SK-MEL-5 (cell line): ENCODE data around the gene FASTK. TPM values are rescaled to one million over a fixed set of nuclear protein-coding genes. Genes with fewer than 3 reads are reported as not detected.
A peak's percentile ranks its signal among the peaks of the same experiment; 100 is the strongest.

Experiments
- DNase-seq: peaks from one replicate; pipeline ENCODE4 v3.0.0-alpha.2; 2016; ENCODE audit warnings: low read depth, low spot score
- in situ Hi-C: cut with HindIII; loops from 2 replicates; pipeline ENCODE4 v1.10.0; 2016; ENCODE audit warnings: low sequenced_read_pairs, high pct_unique_total_duplicates, low pct_unique_long_range_greater_than_20kb
- total RNA-seq: library from RNA; depleted of rRNA; stranded (reverse); fragments of >200 nt; shearing (Covaris generic); gene quantifications from 2 replicates; pipeline ENCODE4 v1.2.3, GENCODE V29; 2014

FASTK gene
- total RNA-seq, 1 experiment from 2014 or later, result 113 TPM

- peak; percentile 65 for DNase-seq
- in situ Hi-C loops, result no loop called here
Measured at GRCh38 chr7:151076863-151077704, 3.5 kb downstream of the FASTK start.

- in situ Hi-C loops, result no loop called here
- DNase-seq, result no peak
Measured at GRCh38 chr7:151075978-151076426, 4.6 kb downstream of the FASTK start.

- no peak for DNase-seq
- in situ Hi-C loops, result no loop called here
Measured at GRCh38 chr7:151075662-151075971, 5.0 kb downstream of the FASTK start.

DNA sequence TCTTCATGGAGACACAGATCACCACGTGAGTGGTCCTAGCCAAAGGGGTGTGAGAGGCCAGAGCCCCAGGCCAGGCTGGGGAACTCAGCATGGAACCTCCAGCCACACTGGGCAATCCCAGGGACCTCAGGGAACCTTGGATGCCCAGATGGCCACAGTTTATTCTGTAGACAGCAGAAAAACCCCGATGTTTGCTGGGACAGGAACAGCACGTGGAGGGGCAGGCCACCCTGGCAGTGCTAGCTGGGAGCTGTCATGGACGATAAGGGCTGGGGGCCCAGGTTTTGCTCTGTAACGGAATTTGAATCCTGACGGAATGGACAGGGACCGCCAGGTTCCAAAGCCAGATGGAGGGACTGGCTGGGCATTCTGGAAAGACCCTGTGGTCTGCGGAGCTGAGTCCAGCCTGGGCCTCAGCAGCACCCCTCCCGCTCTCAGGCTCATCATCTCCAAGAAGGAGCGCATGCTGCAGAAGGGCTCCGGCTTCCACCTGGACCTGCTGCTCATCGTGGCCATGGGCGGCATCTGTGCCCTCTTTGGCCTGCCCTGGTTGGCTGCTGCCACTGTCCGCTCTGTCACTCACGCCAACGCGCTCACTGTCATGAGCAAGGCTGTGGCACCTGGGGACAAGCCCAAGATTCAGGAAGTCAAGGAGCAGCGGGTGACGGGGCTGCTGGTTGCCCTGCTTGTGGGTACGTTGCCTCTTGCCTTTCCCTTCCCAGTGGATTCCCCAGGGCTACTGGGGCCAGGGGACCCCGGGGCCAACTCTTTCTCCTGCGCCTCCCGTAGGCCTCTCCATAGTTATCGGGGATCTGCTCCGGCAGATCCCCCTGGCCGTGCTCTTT lies 5.6 kb downstream of the FASTK start:
- in situ Hi-C loops, result no loop called here
- DNase-seq, result no peak

GRCh38 chr7:151073990-151074389 lies 6.6 kb downstream of the FASTK start:
- DNase-seq, result no peak
- in situ Hi-C loops, result no loop called here

DNA sequence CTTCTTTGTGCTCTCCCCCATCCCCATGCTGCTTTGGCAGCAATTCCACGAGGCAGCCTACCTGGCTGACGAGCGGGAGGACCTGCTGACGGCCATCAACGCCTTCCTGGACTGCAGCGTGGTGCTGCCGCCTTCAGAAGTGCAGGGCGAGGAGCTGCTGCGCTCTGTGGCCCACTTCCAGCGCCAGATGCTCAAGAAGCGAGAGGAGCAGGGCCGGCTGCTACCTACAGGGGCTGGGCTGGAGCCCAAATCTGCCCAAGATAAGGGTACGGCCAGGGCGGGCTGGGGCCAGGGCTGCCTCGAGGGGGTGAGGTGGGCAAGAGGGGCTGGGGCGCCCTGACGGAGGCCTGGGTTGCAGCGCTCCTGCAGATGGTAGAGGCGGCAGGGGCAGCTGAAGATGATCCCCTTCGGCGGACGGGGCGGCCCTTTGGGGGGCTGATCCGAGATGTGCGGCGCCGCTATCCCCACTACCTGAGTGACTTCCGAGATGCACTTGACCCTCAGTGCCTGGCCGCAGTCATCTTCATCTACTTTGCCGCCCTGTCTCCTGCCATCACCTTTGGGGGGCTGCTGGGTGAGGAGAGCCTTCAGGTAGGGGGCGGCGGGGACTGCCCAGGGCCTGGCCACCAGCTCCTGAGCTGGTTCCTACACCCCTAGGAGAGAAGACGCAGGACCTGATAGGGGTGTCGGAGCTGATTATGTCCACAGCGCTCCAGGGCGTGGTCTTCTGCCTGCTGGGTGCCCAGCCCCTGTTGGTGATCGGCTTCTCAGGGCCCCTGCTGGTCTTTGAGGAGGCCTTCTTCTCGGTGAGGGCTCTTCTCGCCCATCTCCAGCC lies 9.4 kb downstream of the FASTK start:
- DNase-seq, result no peak
- in situ Hi-C loops, result no loop called here

DNA sequence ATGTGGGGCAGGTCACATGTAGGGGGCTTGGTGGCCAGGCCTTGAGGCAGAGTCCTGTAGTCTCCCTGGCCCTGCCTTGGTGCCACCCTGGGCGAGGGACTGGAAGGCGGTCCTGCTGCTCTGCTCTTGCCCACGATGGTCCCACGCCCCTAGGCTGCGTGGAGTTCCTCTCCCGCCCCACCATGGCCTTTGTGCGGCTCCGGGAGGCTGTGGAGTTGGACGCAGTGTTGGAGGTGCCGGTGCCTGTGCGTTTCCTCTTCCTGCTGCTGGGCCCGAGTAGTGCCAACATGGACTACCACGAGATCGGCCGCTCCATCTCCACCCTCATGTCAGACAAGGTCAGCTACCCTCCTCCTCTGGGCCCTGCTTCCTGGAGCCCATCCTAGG lies 10.0 kb downstream of the FASTK start:
- no peak for DNase-seq
- in situ Hi-C loops, result no loop called here

GRCh38 chr7:151069841-151070573 lies 10.6 kb downstream of the FASTK start:
- in situ Hi-C loops, result no loop called here

DNA sequence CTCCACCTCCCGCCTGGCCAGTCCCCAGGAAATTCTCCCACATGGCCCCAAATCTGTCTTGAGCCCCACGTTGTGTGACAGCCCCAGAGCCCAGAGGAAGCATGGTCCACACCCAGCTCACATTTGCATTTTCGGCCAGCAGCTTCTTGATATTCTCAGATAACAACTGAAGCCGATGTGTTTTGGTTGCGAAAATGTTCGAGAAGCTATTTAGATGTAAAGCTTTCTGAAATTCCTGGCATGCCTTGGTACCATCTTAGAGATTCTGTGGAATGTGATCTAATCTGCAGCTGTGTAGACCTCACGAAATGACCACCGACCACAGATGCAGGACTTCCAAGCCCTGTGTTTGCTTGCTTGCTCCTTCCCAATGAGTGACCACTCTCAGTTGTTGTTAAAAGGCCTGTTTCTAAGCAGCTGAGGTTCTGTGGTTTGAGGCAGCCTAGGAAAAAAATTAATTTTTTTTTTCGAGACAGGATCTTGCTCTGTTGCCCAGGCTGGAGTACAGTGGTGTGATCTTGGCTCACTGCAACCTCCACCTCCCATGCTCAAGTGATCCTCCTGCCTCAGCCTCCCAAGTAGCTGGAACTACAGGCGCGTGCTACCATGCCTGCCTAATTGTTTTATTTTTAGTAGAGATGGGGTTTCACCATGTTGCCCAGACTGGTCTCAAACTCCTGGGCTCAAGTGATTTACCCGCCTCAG lies 12.4 kb downstream of the FASTK start:
- in situ Hi-C loops, result no loop called here

More at GRCh38 chr7:151069841-151070573, 10.6 kb downstream of the FASTK start:
- DNase-seq, result no peak

GRCh38 chr7:151066273-151066974 lies 14.2 kb downstream of the FASTK start:
- in situ Hi-C loops, result no loop called here

More for the DNA sequence above, 12.4 kb downstream of the FASTK start:
- no peak for DNase-seq

GRCh38 chr7:151065516-151065915 lies 15.1 kb downstream of the FASTK start:
- no peak for DNase-seq
- in situ Hi-C loops, result no loop called here

More at GRCh38 chr7:151066273-151066974, 14.2 kb downstream of the FASTK start:
- no peak for DNase-seq

DNA sequence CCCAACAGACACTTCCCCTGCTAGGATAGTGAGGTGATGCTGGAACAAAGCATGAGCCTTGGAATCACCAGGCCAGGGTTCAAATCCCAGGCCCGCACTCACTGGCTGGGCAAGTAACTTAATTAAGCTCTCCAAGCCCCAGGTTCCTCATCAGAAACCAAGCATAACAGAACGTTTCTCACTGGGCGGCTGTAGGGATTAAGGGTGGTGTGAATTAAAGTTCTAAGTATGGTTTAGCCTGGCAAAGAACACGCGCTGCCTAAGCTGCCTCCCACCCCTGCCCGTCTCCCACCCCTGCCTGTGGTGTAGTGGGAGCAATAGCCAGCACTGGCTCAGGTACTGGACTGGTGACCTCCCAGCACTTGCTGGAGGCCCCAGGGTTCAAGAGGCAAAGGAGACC lies 15.6 kb downstream of the FASTK start:
- in situ Hi-C loops, result no loop called here
- no peak for DNase-seq

- no peak for DNase-seq
- in situ Hi-C loops, result no loop called here
Measured at GRCh38 chr7:151064454-151064853, 16.2 kb downstream of the FASTK start.

- DNase-seq, result peak; percentile 62
- in situ Hi-C loops, result no loop called here
Measured at GRCh38 chr7:151063212-151063561, 17.4 kb downstream of the FASTK start.

GRCh38 chr7:151062399-151063211 lies 18.0 kb downstream of the FASTK start:
- in situ Hi-C loops, result no loop called here
- peak; percentile 85 for DNase-seq

DNA sequence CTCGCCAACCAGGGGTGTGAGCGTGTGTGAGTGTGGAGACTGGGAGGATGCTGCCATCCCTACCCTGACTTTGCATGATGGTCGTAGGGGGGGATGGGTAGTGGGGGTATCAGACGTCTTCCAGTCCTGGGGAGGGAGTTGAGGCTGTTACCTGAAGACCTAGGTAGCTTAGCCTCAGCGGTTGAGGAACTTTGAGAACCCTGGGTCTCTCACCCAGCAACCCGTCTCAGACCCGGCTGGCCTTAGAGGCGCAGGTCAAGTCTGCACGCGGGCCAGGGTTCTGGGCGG lies 18.6 kb downstream of the FASTK start:
- in situ Hi-C loops, result no loop called here
- DNase-seq, result no peak
